HepG2 (cell line): ENCODE results near the gene HTRA1. TPM values are rescaled to one million over a fixed set of nuclear protein-coding genes. Genes with fewer than 3 reads are reported as not detected.

Experiments used
- ATAC-seq: fragments of 200-7000 bp; cut with Tn5 transposase; 3 replicates; pipeline ENCODE4 v1.9.1; 2020; ENCODE audit warnings: mild to moderate bottlenecking, moderate library complexity
- BruUV-seq: library from RNA; stranded (reverse); fragments of 400-500 nt; replicated peaks from 2 replicates; lab custom pipeline; 2021; lab: Mats Ljungman, UMichigan
- CTCF ChIA-PET: fragments of 300-600 bp; formaldehyde crosslinking; extraction: SDS; loops from one replicate; lab custom pipeline; 2021; ENCODE audit warnings: low total read pairs, inconsistent platforms, low intra/inter-chr PET ratio; lab: Yijun Ruan, JAX
- POLR2A ChIA-PET: fragments of 350-600 bp; sonication (Branson Sonifier 250); formaldehyde crosslinking; loops from one replicate; lab custom pipeline; 2020; ENCODE audit warnings: antibody characterized with exemption, inconsistent platforms; lab: Yijun Ruan, JAX
- DNase-seq: peaks from one replicate; pipeline ENCODE4 v3.0.0-alpha.2; 2015; ENCODE audit warnings: low spot score
- FAIRE-seq: peaks from 3 replicates; lab custom pipeline; 2011; peaks lifted over from hg19 to GRCh38; lab: Jason Lieb, UNC
- H2AFZ ChIP-seq: one replicate; pipeline ENCODE4 v1.6.1; 2011; ENCODE audit warnings: low read length, inconsistent platforms
- H3K27ac ChIP-seq: fragments of 300-600 bp; 3 replicates; pipeline ENCODE4 v1.8.0; 2011; ENCODE audit warnings: mixed run types, mild to moderate bottlenecking, mixed read lengths, low read length, inconsistent platforms; ENCODE audit not compliant: insufficient read depth; ENCODE audit errors: extremely low read length
- H3K27me3 ChIP-seq, 2 experiments: fragments of 200-600 bp in 1 of 2; 2 replicates in 1 of 2; 3 replicates in 1 of 2; pipeline versions ENCODE4 v1.6.0 to v1.8.0; 2011; ENCODE audit warnings: low read length in 2 of 2, mild to moderate bottlenecking in 2 of 2, moderate library complexity in 2 of 2, inconsistent platforms in 1 of 2; ENCODE audit not compliant: insufficient read depth in 2 of 2, control insufficient read depth in 1 of 2
- H3K36me3 ChIP-seq, 2 experiments: fragments of 200-600 bp in 1 of 2; replicated peaks in 1 of 2; 2 replicates in 1 of 2; 3 replicates in 1 of 2; pipeline versions ENCODE4 v1.5.1 to v1.8.0; 2011; ENCODE audit warnings: low read length in 2 of 2, inconsistent platforms in 1 of 2; ENCODE audit not compliant: insufficient read depth in 2 of 2, control insufficient read depth in 1 of 2
- H3K4me1 ChIP-seq: 2 replicates; pipeline ENCODE4 v1.5.1; 2012; ENCODE audit warnings: low read length, inconsistent platforms; ENCODE audit not compliant: insufficient read depth
- H3K4me2 ChIP-seq: 2 replicates; pipeline ENCODE4 v1.6.0; 2011; ENCODE audit warnings: low read depth, low read length, inconsistent platforms
- H3K4me3 ChIP-seq, 3 experiments: fragments of 200-600 bp in 1 of 3; sonication (generic), shearing (Covaris generic) in 1 of 3; replicated peaks in 1 of 3; 2 replicates each; pipeline ENCODE4 v1.5.1; 2011 to 2016; ENCODE audit warnings: low read length in 3 of 3, inconsistent platforms in 2 of 3, low read depth in 2 of 3, mild to moderate bottlenecking in 2 of 3, control low read depth in 1 of 3, mixed read lengths in 1 of 3; ENCODE audit not compliant: insufficient read depth in 1 of 3
- H3K79me2 ChIP-seq: one replicate; pipeline ENCODE4 v1.6.1; 2011; ENCODE audit warnings: low read length, inconsistent platforms; ENCODE audit not compliant: insufficient read depth
- H3K9ac ChIP-seq: 2 replicates; pipeline ENCODE4 v1.6.0; 2011; ENCODE audit warnings: mild to moderate bottlenecking, low read depth, low read length, inconsistent platforms; ENCODE audit not compliant: insufficient read depth
- H3K9me3 ChIP-seq: 2 replicates; pipeline ENCODE4 v1.5.1; 2012; ENCODE audit warnings: mild to moderate bottlenecking, low read length
- H4K20me1 ChIP-seq: 2 replicates; pipeline ENCODE4 v1.6.0; 2011; ENCODE audit warnings: inconsistent platforms, mild to moderate bottlenecking, low read length, moderate library complexity; ENCODE audit not compliant: insufficient read depth
- DDIT3 ChIP-seq: sonication (generic); formaldehyde crosslinking; IDR thresholded peaks from 2 replicates; pipeline ENCODE4 v1.4.0; 2020; ENCODE audit warnings: mild to moderate bottlenecking, missing genetic modification reagents
- E2F1 ChIP-seq: sonication (generic); formaldehyde crosslinking; IDR thresholded peaks from 2 replicates; pipeline ENCODE4 v1.5.0; 2020; ENCODE audit warnings: missing genetic modification reagents
- PHF21A ChIP-seq: sonication (generic); formaldehyde crosslinking; IDR thresholded peaks from 2 replicates; pipeline ENCODE4 v1.5.0; 2020; ENCODE audit warnings: mild to moderate bottlenecking, missing genetic modification reagents
- TBX2 ChIP-seq: sonication (generic); formaldehyde crosslinking; IDR thresholded peaks from 2 replicates; pipeline ENCODE4 v1.5.0; 2020; ENCODE audit warnings: missing genetic modification reagents, mild to moderate bottlenecking, borderline replicate concordance
- TRIM22 ChIP-seq: fragments of 450-650 bp; IDR thresholded peaks from 2 replicates; pipeline ENCODE4 v1.6.1; 2017
- ZNF629 ChIP-seq: sonication (generic); formaldehyde crosslinking; conservative IDR thresholded peaks from 2 replicates; pipeline ENCODE4 v1.5.0; 2020; ENCODE audit warnings: missing genetic modification reagents
- ZNF704 ChIP-seq: sonication (generic); formaldehyde crosslinking; IDR thresholded peaks from 2 replicates; pipeline ENCODE4 v1.8.1; 2023; ENCODE audit warnings: mild to moderate bottlenecking, inconsistent platforms, moderate library complexity, missing genetic modification reagents, borderline replicate concordance
- ZNF720 ChIP-seq: sonication (generic); formaldehyde crosslinking; IDR thresholded peaks from 2 replicates; pipeline ENCODE4 v1.4.0; 2020; ENCODE audit warnings: missing genetic modification reagents
- ZNF749 ChIP-seq: sonication (generic); formaldehyde crosslinking; IDR thresholded peaks from 2 replicates; pipeline ENCODE4 v1.8.0; 2022; ENCODE audit warnings: mild to moderate bottlenecking, missing genetic modification reagents, moderate library complexity, borderline replicate concordance
- ZNF775 ChIP-seq: sonication (generic); formaldehyde crosslinking; IDR thresholded peaks from 2 replicates; pipeline ENCODE4 v1.4.0; 2020; ENCODE audit warnings: missing genetic modification reagents, mild to moderate bottlenecking, moderate library complexity, borderline replicate concordance
- ZNF784 ChIP-seq: sonication (generic); formaldehyde crosslinking; IDR thresholded peaks from 2 replicates; pipeline ENCODE4 v1.5.1; 2020; ENCODE audit warnings: missing genetic modification reagents, mild to moderate bottlenecking, borderline replicate concordance
- WGBS: methylation state at CpG from one replicate; pipeline ENCODE4 v1.1.6; 2017; ENCODE audit warnings: low lambda C conversion rate; 5-methylcytosine and 5-hydroxymethylcytosine counted together
- in situ Hi-C: cut with HindIII; loops from 2 replicates; pipeline ENCODE4 v1.10.0; 2017; ENCODE audit warnings: low pct_unique_long_range_greater_than_20kb; ENCODE audit not compliant: extremely low pct_ligation_motif_present
- intact Hi-C: fragments of 100-400 bp; cut with micrococcal nuclease; formaldehyde crosslinking; loops from one replicate; pipeline ENCODE4 v1.10.0; 2022; ENCODE audit not compliant: unreplicated experiment
- polyA plus RNA-seq, 8 experiments: library from polyadenylated mRNA; depleted of rRNA in 3 of 8; stranded (reverse) in 7 of 8; unstranded in 1 of 8; fragments of >200 nt; fragmentation: Illumina TruSeq in 4 of 8; extraction: Trizol in 4 of 8; gene quantifications; 2 replicates each; pipeline versions ENCODE4 v1.2.1 to v1.2.3, GENCODE V29; 2011 to 2016; ENCODE audit warnings: low read depth in 4 of 8, missing spikeins in 1 of 8, mixed read lengths in 1 of 8; ENCODE audit not compliant: insufficient read depth in 1 of 8
- total RNA-seq, 5 experiments: library from RNA; depleted of rRNA; stranded (reverse); fragments of >200 nt; fragmentation: Illumina TruSeq; extraction: Trizol; gene quantifications; 2 replicates each; pipeline ENCODE4 v1.2.3, GENCODE V29; 2016; ENCODE audit warnings: low read depth in 1 of 5

Gene HTRA1
- total and polyA plus RNA-seq, 2 of the 13 experiments (the other 11 are each of a cell fraction or from before 2014, with no cell fraction given), result 0.11 to 0.40 TPM

GRCh38 chr10:122505011-122505410, 43.7 kb downstream of the HTRA1 start:
- Histone ChIP-seq H3K4me2 (no peak overlapping the region), H4K20me1 (no peaks in the 10 kb centered on the region), H3K79me2 (no peaks in the 10 kb centered on the region), H3K27me3 (peaks cover 5 to 39% of the 10 kb centered on the region in 2 experiments; a peak in 4 of 5 replicates), H3K9ac (no peak overlapping the region), H3K4me1 (no peaks in the 10 kb centered on the region), H3K9me3 (no peaks in the 10 kb centered on the region), H3K36me3 (no peaks in the 10 kb centered on the region), H3K27ac (no peak overlapping the region), H2AFZ (no peak overlapping the region), H3K4me3 (no peak overlapping the region)
- no TSS peak for BruUV-seq
- TF ChIP-seq TBX2 (CRISPR knock-in tag) (no peak), ZNF720 (CRISPR knock-in tag) (no peak), ZNF629 (CRISPR knock-in tag) (peak; percentile 74)
- intact Hi-C loops, result no loop called here
- 44% methylated on average over 3 of the region's 5 CpGs for WGBS
- CTCF ChIA-PET, result no interaction called here
- ATAC-seq, result no peak
- POLR2A ChIA-PET, result no interaction called here
- DNase-seq, result no peak
- in situ Hi-C loops, result no loop called here
- no peak for FAIRE-seq

- DNase-seq, result no peak
- Histone ChIP-seq H3K36me3 (no peaks in the 10 kb centered on the region), H3K9me3 (no peaks in the 10 kb centered on the region), H3K27ac (no peak overlapping the region), H3K9ac (no peak overlapping the region), H3K4me1 (no peaks in the 10 kb centered on the region), H3K27me3 (peaks cover 5 to 42% of the 10 kb centered on the region in 2 experiments; a peak in 4 of 5 replicates), H2AFZ (no peak overlapping the region), H3K4me2 (no peak overlapping the region), H4K20me1 (no peaks in the 10 kb centered on the region), H3K79me2 (no peaks in the 10 kb centered on the region), H3K4me3 (no peak overlapping the region)
- intact Hi-C loops (no loop called here), in situ Hi-C loops (no loop called here)
- ChIA-PET POLR2A (no interaction called here), CTCF (no interaction called here)
- FAIRE-seq, result no peak
- BruUV-seq, result no TSS peak
- 60% methylated on average over 10 of the region's 15 CpGs for WGBS
- no peak for ATAC-seq
- TF ChIP-seq TRIM22 (no peak), ZNF704 (CRISPR knock-in tag) (no peak), ZNF784 (CRISPR knock-in tag) (no peak), ZNF775 (CRISPR knock-in tag) (no peak), DDIT3 (CRISPR knock-in tag) (no peak), PHF21A (CRISPR knock-in tag) (no peak), ZNF749 (CRISPR knock-in tag) (no peak), E2F1 (no peak)
Measured at GRCh38 chr10:122505885-122506645, 44.7 kb downstream of the HTRA1 start.
